HG02610 (cell line): ENCODE results near the gene EVA1A.
"Not testable (repeated sequence)": the region's sequence is repeated elsewhere in the genome, so short reads cannot be mapped to it uniquely, and the experiment has no call there.

ENCODE experiments used
- ATAC-seq: cut with Tn5 transposase; IDR thresholded peaks from one replicate; pipeline ENCODE4 v1.9.1; 2021; ENCODE audit warnings: mild to moderate bottlenecking, moderate library complexity; ENCODE audit not compliant: unreplicated experiment

EVA1A gene

GRCh38 chr2:75491129-75491753 lies 69.5 kb downstream of the EVA1A start:
- ATAC-seq, result no peak

DNA sequence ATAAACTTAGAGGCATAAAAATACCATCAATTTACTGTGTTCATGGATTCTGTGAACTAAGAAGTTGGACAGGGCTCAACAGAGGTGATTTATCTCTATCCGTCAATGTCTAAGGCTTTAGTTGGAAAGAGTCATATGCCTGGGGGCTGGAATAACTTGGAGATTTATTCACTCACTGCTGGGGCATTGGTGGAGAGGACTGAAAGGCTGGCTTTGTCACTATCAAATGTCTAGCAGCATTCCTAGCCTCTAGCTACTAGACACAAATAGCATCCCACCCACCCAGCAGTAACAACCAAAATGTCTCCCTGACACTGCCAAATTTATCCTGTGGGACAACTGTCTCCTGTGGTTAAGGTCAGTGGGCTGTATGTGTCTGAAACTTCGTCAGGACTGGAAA lies 71.0 kb downstream of the EVA1A start:
- ATAC-seq, result no peak

DNA sequence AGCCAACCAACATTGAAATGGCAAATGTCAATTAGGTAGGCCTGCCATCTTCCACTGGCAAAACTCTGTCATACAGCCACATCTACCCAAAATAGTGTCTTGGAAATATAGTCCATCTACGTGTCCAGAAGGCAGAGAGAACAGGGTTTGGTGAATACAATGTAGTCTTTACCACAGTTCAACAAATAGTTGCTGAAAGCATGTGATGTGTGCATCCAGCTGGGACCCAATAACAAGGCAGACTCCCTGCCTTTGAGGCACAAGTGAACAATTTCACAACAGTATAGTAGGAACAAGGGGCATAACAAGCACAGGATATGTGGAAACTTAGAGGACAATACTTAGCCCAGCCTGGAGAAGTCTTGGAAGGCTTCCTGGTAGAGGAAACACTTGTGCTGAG lies 72.6 kb downstream of the EVA1A start:
- ATAC-seq, result no peak

DNA sequence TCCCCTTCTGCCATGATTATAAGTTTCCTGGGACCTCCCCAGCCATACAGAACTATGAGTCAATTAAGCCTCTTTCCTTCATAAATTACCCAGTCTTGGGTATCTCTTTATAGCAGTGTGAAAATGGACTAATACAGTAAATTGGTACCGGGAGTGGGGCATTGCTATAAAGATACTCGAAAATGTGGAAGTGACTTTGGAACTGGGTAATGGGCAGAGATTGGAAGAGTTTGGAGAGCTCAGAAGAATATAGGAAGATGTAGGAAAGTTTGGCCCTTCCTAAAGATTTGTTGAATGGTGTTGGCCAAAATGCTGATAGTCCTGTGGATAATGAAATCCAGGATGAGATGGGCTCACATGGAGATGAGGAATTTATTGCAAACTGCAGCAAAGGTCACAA lies 74.0 kb downstream of the EVA1A start:
- ATAC-seq, result not testable (repeated sequence)

DNA sequence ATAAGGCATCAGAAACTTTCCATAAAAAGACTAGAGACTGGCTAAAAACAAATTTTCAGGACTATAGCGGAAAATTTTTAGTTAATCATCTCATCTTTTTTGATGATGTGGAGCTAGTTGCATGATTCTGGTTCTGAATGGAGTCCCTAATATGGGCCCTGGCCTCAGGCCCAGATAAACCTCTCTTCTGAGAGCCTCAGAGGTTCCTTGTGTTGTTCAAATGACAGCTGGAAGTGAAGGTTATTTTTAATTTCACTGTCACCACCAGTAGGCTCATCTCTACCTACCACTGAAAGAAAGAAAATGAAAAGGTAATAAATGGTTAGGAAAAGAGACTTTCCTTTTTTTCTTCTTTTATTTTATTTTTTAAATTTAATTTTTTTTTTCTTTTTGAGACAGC lies 75.9 kb downstream of the EVA1A start:
- peak; percentile 61 for ATAC-seq

GRCh38 chr2:75483878-75484277 lies 76.9 kb downstream of the EVA1A start:
- no peak for ATAC-seq

GRCh38 chr2:75482398-75482797 lies 78.3 kb downstream of the EVA1A start:
- ATAC-seq, result no peak

GRCh38 chr2:75480971-75481836 lies 79.5 kb downstream of the EVA1A start:
- ATAC-seq, result no peak

DNA sequence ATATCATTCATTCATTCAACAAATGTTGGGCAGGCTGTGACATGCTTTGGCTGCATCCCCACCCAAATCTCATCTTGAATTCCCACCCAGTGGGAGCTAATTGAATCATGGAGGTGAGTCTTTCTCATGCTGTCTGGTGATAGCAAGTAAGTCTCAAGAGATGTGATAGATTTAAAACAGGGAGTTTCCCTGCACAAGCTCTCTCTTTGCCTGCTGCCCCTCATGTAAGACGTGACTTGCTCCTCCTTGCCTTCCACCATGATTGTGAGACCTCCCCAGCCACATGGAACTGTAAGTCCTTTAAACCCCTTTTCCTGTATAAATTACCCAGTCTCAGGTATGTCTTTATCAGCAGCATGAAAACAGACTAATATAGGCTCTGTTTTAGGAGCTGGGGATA lies 83.0 kb downstream of the EVA1A start:
- not testable (repeated sequence) for ATAC-seq

DNA sequence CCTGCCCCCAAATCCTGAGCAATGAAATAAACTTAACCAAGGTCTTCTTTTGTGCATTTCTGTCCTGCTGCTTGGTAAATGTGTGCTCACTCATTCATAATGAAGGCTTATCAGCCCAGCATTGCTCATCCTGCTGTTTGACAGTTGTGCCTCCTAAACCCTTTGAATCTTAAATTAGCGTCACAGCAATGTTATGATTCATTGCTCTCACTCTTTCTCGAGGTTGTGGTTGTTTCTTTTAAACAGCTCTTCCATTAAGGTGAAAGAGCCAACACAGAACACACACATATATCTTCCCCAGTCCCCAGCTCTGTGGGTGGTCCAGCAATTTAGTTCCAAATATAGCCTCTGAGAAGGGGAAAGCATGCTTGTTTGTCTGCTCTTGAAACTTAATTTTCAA lies 84.0 kb downstream of the EVA1A start:
- ATAC-seq, result peak; percentile 77

DNA sequence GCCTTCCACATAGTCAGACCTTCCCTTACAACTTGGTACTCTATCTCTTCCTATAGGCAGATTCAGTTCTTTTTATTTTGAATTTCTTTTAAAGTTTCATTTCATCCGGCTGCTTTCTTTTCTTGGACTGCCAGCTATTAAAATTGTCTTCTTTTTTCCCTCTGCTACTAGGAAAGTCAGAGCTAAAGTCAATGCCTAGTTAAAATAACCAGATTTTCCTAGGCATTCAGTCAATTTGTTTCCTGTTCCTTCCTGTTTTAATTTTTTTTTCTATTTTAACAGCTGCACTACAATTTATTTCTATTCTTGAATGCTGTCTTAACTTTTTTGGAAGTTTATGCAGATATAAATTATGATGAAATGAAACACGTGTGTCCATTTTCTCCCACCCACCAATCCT lies 84.8 kb downstream of the EVA1A start:
- no peak for ATAC-seq

DNA sequence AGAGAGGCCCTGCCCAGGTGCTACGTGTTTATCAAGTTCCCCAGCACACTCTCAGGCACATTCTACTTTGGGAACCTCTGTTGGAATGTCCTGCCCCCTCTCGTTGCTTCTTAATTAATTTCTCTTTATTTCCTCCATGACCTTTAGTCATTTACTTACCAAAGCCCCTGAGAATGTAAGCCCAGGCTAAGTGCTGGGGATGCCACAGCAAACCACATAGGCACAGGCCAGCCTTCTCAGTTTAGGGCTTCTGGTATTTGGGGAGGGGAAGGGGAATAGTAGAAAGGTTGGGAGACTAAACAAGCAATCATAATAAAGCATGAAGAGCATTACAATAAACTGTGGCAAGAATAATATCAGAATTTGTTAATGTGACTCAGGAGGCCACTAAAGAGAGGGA lies 85.7 kb downstream of the EVA1A start:
- ATAC-seq, result no peak

DNA sequence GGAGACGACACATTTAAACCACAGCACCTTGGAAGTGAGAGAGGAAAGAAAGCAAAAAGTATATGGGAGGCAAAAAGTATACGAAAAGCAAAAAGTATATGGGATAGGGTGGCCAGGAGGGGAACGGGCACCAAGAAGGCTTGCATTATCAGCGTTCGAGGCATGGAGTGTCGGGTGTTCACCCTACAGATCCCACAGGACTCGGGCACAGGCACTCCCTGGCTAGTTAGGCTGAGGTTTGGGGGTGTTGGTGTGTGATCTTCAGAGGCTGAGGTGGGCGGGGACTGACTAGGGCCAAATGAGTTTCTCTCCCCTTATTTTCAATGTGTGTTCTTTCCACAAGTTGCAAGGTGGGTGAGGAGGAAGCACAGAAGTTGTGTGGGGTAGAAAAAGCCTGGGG lies 86.6 kb downstream of the EVA1A start:
- no peak for ATAC-seq

- peak; percentile 42 for ATAC-seq
These were observed 93.9 kb downstream of the EVA1A start for GRCh38 chr2:75466708-75467311.

DNA sequence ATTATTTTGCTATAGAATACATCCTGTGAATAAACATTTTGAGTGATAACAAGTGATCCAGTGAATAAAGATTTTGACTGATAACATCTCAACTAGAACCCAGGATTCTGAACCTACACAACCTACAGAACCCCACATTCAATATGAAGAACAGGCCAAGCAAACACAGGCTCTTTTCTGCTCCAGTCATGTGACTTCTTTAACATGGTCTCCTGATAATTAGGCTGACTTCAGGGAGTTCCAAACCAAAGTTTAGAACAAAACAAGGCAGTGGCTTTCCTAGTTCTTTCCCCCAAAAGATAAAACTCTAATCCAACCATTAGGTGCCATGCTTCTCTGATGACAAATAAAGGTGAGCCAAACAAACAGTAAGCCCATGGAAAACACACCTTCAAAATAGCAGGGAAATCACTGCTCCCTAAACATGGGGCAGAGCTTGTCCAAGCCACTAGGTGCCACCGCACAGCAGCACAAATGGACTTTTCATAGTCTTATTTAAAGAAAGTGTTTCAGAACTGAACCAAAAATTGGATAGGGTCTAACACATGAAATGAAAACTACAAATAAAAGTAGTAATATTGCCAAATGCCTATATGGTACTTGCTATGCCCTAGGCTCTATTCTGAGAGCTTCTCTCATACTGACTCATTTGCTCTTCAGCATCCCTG lies 95.3 kb downstream of the EVA1A start:
- ATAC-seq, result no peak

- ATAC-seq, result peak; percentile 60
These were observed 96.3 kb downstream of the EVA1A start for GRCh38 chr2:75464348-75464946.

GRCh38 chr2:75462721-75463120 lies 98.0 kb downstream of the EVA1A start:
- no peak for ATAC-seq

GRCh38 chr2:75462206-75462605 lies 98.5 kb downstream of the EVA1A start:
- no peak for ATAC-seq

DNA sequence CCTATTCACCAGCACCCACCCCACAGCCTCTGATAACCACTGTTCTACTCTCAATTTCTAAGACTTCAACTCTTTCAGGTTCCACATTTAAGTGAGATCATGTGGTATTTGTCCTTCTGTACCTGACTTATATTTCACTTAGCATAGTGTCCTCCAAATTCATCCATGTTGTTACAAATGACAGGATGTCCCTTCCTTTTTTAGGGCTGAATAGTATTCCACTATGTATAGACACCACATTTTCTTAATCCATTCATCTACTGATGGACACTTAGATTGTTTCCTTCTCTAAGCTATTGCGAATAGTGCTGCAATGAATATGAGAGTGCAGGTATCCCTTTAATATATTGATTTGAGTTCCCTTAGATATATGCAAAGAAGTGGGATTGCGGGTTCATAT lies 100.1 kb downstream of the EVA1A start:
- ATAC-seq, result no peak

DNA sequence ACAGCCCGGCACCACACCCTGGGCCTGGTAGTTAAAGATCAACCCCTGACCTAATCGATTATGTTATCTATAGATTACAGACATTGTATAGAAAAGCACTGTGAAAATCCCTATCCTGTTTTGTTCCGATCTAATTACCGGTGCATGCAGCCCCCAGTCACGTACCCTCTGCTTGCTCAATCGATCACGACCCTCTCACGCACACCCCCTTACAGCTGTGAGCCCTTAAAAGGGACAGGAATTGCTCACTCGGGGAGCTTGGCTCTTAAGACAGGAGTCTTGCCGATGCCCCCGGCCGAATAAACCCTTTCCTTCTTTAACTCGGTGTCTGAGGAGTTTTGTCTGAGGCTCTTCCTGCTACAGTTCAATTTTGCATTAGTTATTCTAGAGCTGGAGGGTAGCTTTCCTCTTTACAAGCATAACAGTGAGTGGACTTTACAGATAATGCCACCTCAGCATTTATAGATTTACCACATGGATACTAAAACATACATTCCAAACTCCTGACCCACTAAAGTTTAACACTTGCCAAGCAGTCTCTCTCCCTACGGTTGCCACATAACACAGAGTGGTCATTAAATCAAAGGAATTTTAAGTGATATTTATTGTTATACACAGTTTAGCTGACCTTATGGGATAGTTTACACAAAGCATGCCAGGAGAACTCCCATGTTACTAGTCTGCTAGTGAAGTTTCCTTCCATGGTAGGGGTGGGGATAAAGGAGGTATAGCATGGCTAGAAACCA lies 101.0 kb downstream of the EVA1A start:
- no peak for ATAC-seq
